Measurements from ENCODE around the gene ADAMTS2. TPM values are rescaled to one million over a fixed set of nuclear protein-coding genes. Genes with fewer than 3 reads are reported as not detected.

ADAMTS2 gene
- total and polyA plus RNA-seq, 2 of the 4 experiments (the other 2 are of a cell fraction): 19.0 to 58.8 TPM

GRCh38 chr5:179342577-179342976, 2.7 kb downstream of the ADAMTS2 start (continued):
- TF ChIP-seq, protein P1, sequence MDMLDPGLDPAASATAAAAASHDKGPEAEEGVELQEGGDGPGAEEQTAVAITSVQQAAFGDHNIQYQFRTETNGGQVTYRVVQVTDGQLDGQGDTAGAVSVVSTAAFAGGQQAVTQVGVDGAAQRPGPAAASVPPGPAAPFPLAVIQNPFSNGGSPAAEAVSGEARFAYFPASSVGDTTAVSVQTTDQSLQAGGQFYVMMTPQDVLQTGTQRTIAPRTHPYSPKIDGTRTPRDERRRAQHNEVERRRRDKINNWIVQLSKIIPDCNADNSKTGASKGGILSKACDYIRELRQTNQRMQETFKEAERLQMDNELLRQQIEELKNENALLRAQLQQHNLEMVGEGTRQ (IDR thresholded peaks at IDR 0.05; ENCODE audit: low read depth, low read length): no peak
- TF ChIP-seq FOS (IDR thresholded peaks at IDR 0.05; ENCODE audit: low read depth, low read length): no peak
- no peak for TF ChIP-seq POLR2A (IDR thresholded peaks at IDR 0.05; ENCODE audit: low read depth, low read length)
- TF ChIP-seq MAZ (IDR thresholded peaks at IDR 0.05; ENCODE audit: borderline replicate concordance, low read depth, low read length): no peak; the same call in 1 of the 2 replicates
- no peak for TF ChIP-seq CHD1 (IDR thresholded peaks at IDR 0.05; ENCODE audit: low read depth, low read length)
- no peak for TF ChIP-seq RCOR1 (IDR thresholded peaks at IDR 0.05; ENCODE audit: insufficient replicate concordance, low read length)

GRCh38 chr5:179340465-179340864, 4.8 kb downstream of the ADAMTS2 start:
- Histone ChIP-seq H2AK5ac (ENCODE audit: low read depth, low read length) (no peak overlapping the region), H2AK9ac (replicated peaks; ENCODE audit: low read depth, low read length, poor library complexity) (no peak overlapping the region), H3K36me3 (ENCODE audit: control insufficient read depth, insufficient read depth, low read length) (peaks cover 10% of the 10 kb centered on the region; the same call in 1 of the 2 replicates), H2BK120ac (ENCODE audit: low read depth, low read length) (no peak overlapping the region), H3K4ac (ENCODE audit: low read depth, low read length) (no peak overlapping the region), H2AFZ (replicated peaks; ENCODE audit: low read length, poor library complexity) (no peak overlapping the region), H2BK20ac (ENCODE audit: low read depth, low read length) (no peak overlapping the region), H3K23ac (ENCODE audit: low read depth, low read length) (no peak overlapping the region), H4K91ac (ENCODE audit: insufficient read depth, low read depth, low read length) (no peak overlapping the region), H3K27ac (ENCODE audit: insufficient read depth, low read length) (no peak overlapping the region), H3K79me1 (ENCODE audit: low read depth in 1 of 2, low read length in 2 of 2) (peaks cover 30 to 84% of the 10 kb centered on the region in 2 experiments), H3K9ac (ENCODE audit: low read depth, low read length) (no peak overlapping the region), H4K8ac (ENCODE audit: low read depth in 2 of 2, low read length in 2 of 2) (no peak overlapping the region), H3K18ac (ENCODE audit: low read depth, low read length) (no peak overlapping the region), H2BK15ac (ENCODE audit: low read depth, low read length) (no peak overlapping the region), H3K14ac (replicated peaks; ENCODE audit: low read depth, low read length) (no peak overlapping the region), H4K20me1 (ENCODE audit: insufficient read depth, low read length) (peaks cover 49% of the 10 kb centered on the region), H4K5ac (ENCODE audit: low read depth, low read length) (no peak overlapping the region), H3K9me1 (ENCODE audit: insufficient read depth, low read length) (peaks cover 12% of the 10 kb centered on the region), H3K4me1 (ENCODE audit: control insufficient read depth, insufficient read depth, low read length) (peaks cover 11% of the 10 kb centered on the region), H3K4me3 (ENCODE audit: insufficient read depth, low read depth, low read length) (no peak overlapping the region), H3K9me3 (ENCODE audit: control insufficient read depth, insufficient read depth, low read length) (no peaks in the 10 kb centered on the region), H3K56ac (ENCODE audit: extremely low read depth, insufficient read depth, low read length) (no peak overlapping the region), H3K4me2 (ENCODE audit: low read depth, low read length) (no peak overlapping the region), H3K27me3 (ENCODE audit: control insufficient read depth, insufficient read depth, low read length) (no peaks in the 10 kb centered on the region), H2BK5ac (ENCODE audit: low read depth, low read length, poor library complexity, severe bottlenecking) (no peak overlapping the region)
- in situ Hi-C loops (cut with MboI; ENCODE audit: low sequenced_read_pairs) (loop anchor here (10.0 kb wide), 1 partner anchor 154 kb away; no protein-coding TSS in a partner anchor), dilution Hi-C loops (cut with HindIII; ENCODE audit: low sequenced_read_pairs, unreplicated experiment) (no loop called here), intact Hi-C loops (cut with micrococcal nuclease) (loop anchor here (5.0 kb wide), 1 partner anchor 128 kb away; no protein-coding TSS in a partner anchor)
- no peak for DNase-seq
- POLR2A ChIA-PET (ENCODE audit: unreplicated experiment): no interaction called here
- no TSS peak for BruUV-seq (replicated peaks)
- CTCF ChIA-PET: no interaction called here
- 100% methylated on average over 1 of the region's 8 CpGs; no CpG with 5 or more reads in 1 of the 2 experiments for WGBS, 2 experiments (ENCODE audit: extremely low coverage in 2 of 2, insufficient read length in 1 of 2)
- no peak for ATAC-seq (ENCODE audit: low read depth)
- no peak for TF ChIP-seq BHLHE40 (IDR thresholded peaks at IDR 0.05; ENCODE audit: low read depth, low read length)
- TF ChIP-seq, protein P1 (IDR thresholded peaks at IDR 0.05; ENCODE audit: low read depth, low read length): no peak
- no peak for TF ChIP-seq MAZ (IDR thresholded peaks at IDR 0.05; ENCODE audit: borderline replicate concordance, low read depth, low read length)
- no peak for TF ChIP-seq RCOR1 (IDR thresholded peaks at IDR 0.05; ENCODE audit: insufficient replicate concordance, low read length)
- no peak for TF ChIP-seq CEBPB (IDR thresholded peaks at IDR 0.05; ENCODE audit: low read depth, low read length)
- no peak for TF ChIP-seq CHD1 (IDR thresholded peaks at IDR 0.05; ENCODE audit: low read depth, low read length)
- TF ChIP-seq MXI1 (IDR thresholded peaks at IDR 0.05; ENCODE audit: borderline replicate concordance, low read depth, low read length): no peak
- no peak for TF ChIP-seq RFX5 (IDR thresholded peaks at IDR 0.05; ENCODE audit: low read depth, low read length)
- TF ChIP-seq MAFK (IDR thresholded peaks at IDR 0.05; ENCODE audit: low read depth, low read length): no peak
- no peak for TF ChIP-seq FOS (IDR thresholded peaks at IDR 0.05; ENCODE audit: low read depth, low read length)
- no peak for TF ChIP-seq CTCF (conservative IDR thresholded peaks at IDR 0.05; ENCODE audit: low read depth, low read length)
